Naive thymus-derived CD4-positive, alpha-beta T cell (primary cell): ENCODE results near the gene UBTD2. TPM values are rescaled to one million over a fixed set of nuclear protein-coding genes. Genes with fewer than 3 reads are reported as not detected.

Experiments used
- ATAC-seq: fragments of 150-1000 bp; cut with Tn5 transposase; 2 replicates; pipeline ENCODE4 v1.10.0; 2021; ENCODE audit warnings: mild to moderate bottlenecking, moderate library complexity
- CTCF ChIA-PET: fragments of 350-600 bp; sonication (Branson Sonifier 250); formaldehyde crosslinking; loops from one replicate; lab custom pipeline; 2021; ENCODE audit warnings: antibody characterized with exemption; lab: Charles Lee
- POLR2A ChIA-PET: fragments of 350-600 bp; sonication (Branson Sonifier 250); formaldehyde crosslinking; loops from one replicate; lab custom pipeline; 2021; ENCODE audit warnings: antibody characterized with exemption, inconsistent platforms; lab: Charles Lee
- DNase-seq, 9 donors: peaks; one replicate each; pipeline versions ENCODE4 v3.0.0 to v3.0.0-alpha.2; 2020 to 2022; ENCODE audit warnings: mixed read lengths in 1 of 9
- H3K27ac ChIP-seq: one replicate; pipeline ENCODE4 v1.7.0; 2013; ENCODE audit warnings: mild to moderate bottlenecking, low read depth, low read length, moderate library complexity
- H3K27me3 ChIP-seq, 2 donors: one replicate each; pipeline ENCODE4 v1.7.0; 2013; ENCODE audit warnings: low read length in 2 of 2, mild to moderate bottlenecking in 2 of 2, moderate library complexity in 2 of 2; ENCODE audit not compliant: control insufficient read depth in 2 of 2, insufficient read depth in 2 of 2
- H3K36me3 ChIP-seq, 3 experiments: 1 replicate in 2 of 3; 2 replicates in 1 of 3; pipeline ENCODE4 v1.7.0; 2013; ENCODE audit warnings: low read length in 3 of 3, mild to moderate bottlenecking in 3 of 3, moderate library complexity in 1 of 3; ENCODE audit not compliant: insufficient read depth in 3 of 3, control insufficient read depth in 2 of 3
- H3K4me1 ChIP-seq, 2 donors: one replicate each; pipeline ENCODE4 v1.7.0; 2013; ENCODE audit warnings: low read length in 2 of 2, mild to moderate bottlenecking in 2 of 2, moderate library complexity in 1 of 2; ENCODE audit not compliant: control insufficient read depth in 2 of 2, insufficient read depth in 2 of 2
- H3K4me3 ChIP-seq: 2 replicates; pipeline ENCODE4 v1.7.0; 2013; ENCODE audit warnings: mild to moderate bottlenecking, low read length
- H3K9me3 ChIP-seq, 3 experiments: 1 replicate in 2 of 3; 2 replicates in 1 of 3; pipeline ENCODE4 v1.7.0; 2013; ENCODE audit warnings: low read length in 3 of 3; ENCODE audit not compliant: control insufficient read depth in 2 of 3
- H3K27ac Mint-ChIP-seq, 9 donors: one replicate each; pipeline ENCODE4 v1.8.0; 2020 to 2022; ENCODE audit warnings: mixed read lengths in 9 of 9, mild to moderate bottlenecking in 8 of 9, moderate library complexity in 5 of 9, inconsistent platforms in 2 of 9
- H3K27me3 Mint-ChIP-seq, 5 donors: one replicate each; pipeline ENCODE4 v1.8.0; 2021 to 2022; ENCODE audit warnings: mixed read lengths in 5 of 5, mild to moderate bottlenecking in 1 of 5
- H3K36me3 Mint-ChIP-seq, 5 donors: one replicate each; pipeline ENCODE4 v1.8.0; 2020 to 2022; ENCODE audit warnings: mixed read lengths in 5 of 5, mild to moderate bottlenecking in 3 of 5, inconsistent platforms in 1 of 5
- H3K4me1 Mint-ChIP-seq, 7 donors: one replicate each; pipeline ENCODE4 v1.8.0; 2020 to 2022; ENCODE audit warnings: mixed read lengths in 7 of 7, mild to moderate bottlenecking in 3 of 7, inconsistent platforms in 1 of 7
- H3K4me3 Mint-ChIP-seq, 10 donors: one replicate each; pipeline ENCODE4 v1.8.0; 2020 to 2022; ENCODE audit warnings: mild to moderate bottlenecking in 10 of 10, mixed read lengths in 10 of 10, moderate library complexity in 6 of 10, inconsistent platforms in 2 of 10
- H3K9me3 Mint-ChIP-seq, 11 donors: one replicate each; pipeline ENCODE4 v1.8.0; 2020 to 2022; ENCODE audit warnings: mixed read lengths in 11 of 11, mild to moderate bottlenecking in 4 of 11, inconsistent platforms in 1 of 11, moderate library complexity in 1 of 11
- intact Hi-C, 2 donors: fragments of 100-400 bp; cut with micrococcal nuclease; formaldehyde crosslinking; loops; one replicate each; pipeline ENCODE4 v1.15.1; 2023
- polyA plus RNA-seq, 2 donors: library from polyadenylated mRNA; unstranded; fragments of 300-500 nt; fragmentation: Illumina TruSeq; gene quantifications; one replicate each; pipeline ENCODE4 v1.2.3, GENCODE V29; 2021
- total RNA-seq, 6 experiments: library from RNA in 5 of 6; stranded (reverse) in 5 of 6; gene quantifications; 1 replicate in 5 of 6; 2 replicates in 1 of 6; pipeline ENCODE4 v1.2.3 and lab custom pipeline; 2021 to 2026

Gene UBTD2
- total and polyA plus RNA-seq, 7 experiments from 2014 or later: 2.3 to 8.3 (median 4.0) TPM

DNA sequence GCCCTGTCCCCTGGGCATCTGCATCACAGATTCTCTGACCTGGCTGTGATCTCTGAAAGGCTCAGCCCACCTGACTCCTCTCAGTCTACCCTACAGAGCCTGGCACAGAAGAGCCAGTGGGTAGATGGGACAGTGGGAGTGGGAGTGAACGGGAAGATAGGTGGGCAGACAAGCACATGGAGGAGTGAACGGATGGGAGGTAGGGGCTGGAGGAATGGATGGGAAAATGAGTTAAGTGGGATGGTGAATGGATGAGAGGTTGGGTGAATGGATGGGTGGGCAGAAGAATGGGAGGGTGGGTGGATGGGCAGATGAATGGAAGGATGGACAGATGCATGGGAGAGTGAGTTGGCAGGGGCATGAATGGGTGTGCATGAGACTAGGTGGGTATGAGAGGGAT is 114.3 kb downstream of the UBTD2 start:
- peak overlapping the region; percentile 37 for H3K27ac ChIP-seq
- POLR2A ChIA-PET: interaction anchor here (0.6 to 14.6 kb wide), 4 partner anchors 10 to 182 kb away, joined by 3 to 562 read pairs (median 4); partner anchors contain the start of gene STK10
- H3K27me3 ChIP-seq: no peaks in the 10 kb centered on the region
- H3K9me3 ChIP-seq: no peaks in the 10 kb centered on the region
- DNase-seq (no peak), ATAC-seq (no peak)
- peak overlapping the region; percentile 67 to 97 (median 89) for H3K27ac Mint-ChIP-seq
- peaks cover 66 to 80% of the 10 kb centered on the region in 2 donors for H3K4me1 ChIP-seq
- intact Hi-C loops: no loop called here
- H3K36me3 ChIP-seq: peaks cover 0 to 30% (median 0%) of the 10 kb centered on the region in 3 experiments
- H3K36me3 Mint-ChIP-seq: peaks cover 0 to 36% (median 8%) of the 10 kb centered on the region in 5 donors
- no peak overlapping the region for H3K4me3 ChIP-seq
- H3K4me3 Mint-ChIP-seq: peak overlapping the region in 8 of 10 donors; percentile 30 to 95 (median 54)
- peaks cover 66 to 96% (median 77%) of the 10 kb centered on the region in 7 donors for H3K4me1 Mint-ChIP-seq
- H3K9me3 Mint-ChIP-seq: no peaks in the 10 kb centered on the region
- CTCF ChIA-PET: interaction anchor here (1.0 kb wide), 1 partner anchor 19 kb away, joined by 3 read pairs; the partner anchor contains the start of gene STK10
- no peaks in the 10 kb centered on the region for H3K27me3 Mint-ChIP-seq

- Histone ChIP-seq H3K4me3 (no peak overlapping the region), H3K27ac (peak overlapping the region; percentile 37), H3K9me3 (no peaks in the 10 kb centered on the region), H3K4me1 (peaks cover 63 to 82% of the 10 kb centered on the region in 2 donors), H3K36me3 (peaks cover 0 to 31% (median 0%) of the 10 kb centered on the region in 3 experiments), H3K27me3 (no peaks in the 10 kb centered on the region)
- H3K4me1 Mint-ChIP-seq: peaks cover 57 to 93% (median 73%) of the 10 kb centered on the region in 7 donors
- H3K27ac Mint-ChIP-seq: peak overlapping the region in 8 of 9 donors; percentile 44 to 95 (median 85)
- no peaks in the 10 kb centered on the region for H3K9me3 Mint-ChIP-seq
- H3K36me3 Mint-ChIP-seq: peaks cover 0 to 31% (median 8%) of the 10 kb centered on the region in 5 donors
- ChIA-PET POLR2A (interaction anchor here (0.6 to 14.6 kb wide), 2 partner anchors 17 to 97 kb away, joined by 3 to 562 read pairs; partner anchors contain the start of gene STK10), CTCF (no interaction called here)
- ATAC-seq (no peak), DNase-seq (no peak)
- peak overlapping the region in 7 of 10 donors; percentile 17 to 95 (median 32) for H3K4me3 Mint-ChIP-seq
- intact Hi-C loops: no loop called here
- H3K27me3 Mint-ChIP-seq: no peaks in the 10 kb centered on the region
Measured at GRCh38 chr5:172168311-172168710, 115.3 kb downstream of the UBTD2 start.

GRCh38 chr5:172167895-172168294 is 115.7 kb downstream of the UBTD2 start:
- no peaks in the 10 kb centered on the region for H3K9me3 ChIP-seq
- H3K36me3 ChIP-seq: peaks cover 0 to 35% (median 0%) of the 10 kb centered on the region in 3 experiments
- intact Hi-C loops: no loop called here
- no peak for ATAC-seq
- H3K4me1 ChIP-seq: peaks cover 63 to 81% of the 10 kb centered on the region in 2 donors
- Mint-ChIP-seq H3K27ac (peak overlapping the region in 8 of 9 donors; percentile 44 to 94 (median 80)), H3K36me3 (peaks cover 0 to 31% (median 8%) of the 10 kb centered on the region in 5 donors), H3K4me3 (peak overlapping the region in 8 of 10 donors; percentile 14 to 95 (median 40)), H3K4me1 (peaks cover 53 to 93% (median 74%) of the 10 kb centered on the region in 7 donors), H3K9me3 (no peaks in the 10 kb centered on the region), H3K27me3 (no peaks in the 10 kb centered on the region)
- H3K4me3 ChIP-seq: no peak overlapping the region
- no peaks in the 10 kb centered on the region for H3K27me3 ChIP-seq
- H3K27ac ChIP-seq: peak overlapping the region; percentile 37
- ChIA-PET POLR2A (interaction anchor here (0.6 to 14.6 kb wide), 2 partner anchors 18 to 24 kb away, joined by 4 to 562 read pairs; partner anchors contain the start of gene STK10), CTCF (no interaction called here)
- no peak for DNase-seq

DNA sequence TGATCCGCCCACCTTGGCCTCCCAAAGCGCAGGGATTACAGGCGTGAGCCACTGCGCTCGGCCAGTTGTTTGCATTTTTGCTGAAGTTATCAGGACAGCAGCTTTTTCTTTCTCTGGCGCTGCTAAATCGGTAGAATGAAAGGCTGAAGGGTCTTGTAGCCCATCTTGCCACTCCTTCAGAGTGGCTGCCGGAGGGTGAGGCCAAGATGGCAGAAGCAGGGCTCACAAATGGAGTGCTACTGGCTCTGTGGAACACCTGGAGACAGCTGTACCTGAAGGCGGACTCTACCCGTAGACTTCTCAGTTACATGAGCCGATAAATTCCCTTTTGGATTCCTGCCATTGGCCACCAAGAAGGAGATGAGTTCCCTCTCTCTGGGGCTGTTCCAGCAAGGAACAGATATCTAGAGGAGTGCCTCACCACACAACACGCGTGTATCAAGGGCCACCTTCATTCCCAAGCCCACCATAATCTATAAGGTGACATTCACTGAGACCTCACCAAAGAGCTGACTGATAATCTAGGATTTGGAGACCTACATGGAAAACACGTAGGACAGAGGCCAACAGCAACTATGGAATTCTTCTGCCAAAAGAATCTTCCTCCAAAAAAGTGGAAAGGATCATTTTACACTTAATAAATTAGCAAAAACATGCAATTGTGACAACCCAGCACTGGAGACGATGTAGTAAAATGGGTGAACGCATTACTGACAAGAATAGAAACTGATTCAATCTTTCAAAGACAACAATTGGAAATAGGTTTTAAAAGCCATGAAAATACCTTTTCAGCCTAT is 117.3 kb downstream of the UBTD2 start:
- intact Hi-C loops: loop anchor here in 1 of 2 donors (1.0 kb wide), 1 partner anchor 31 kb away; no protein-coding TSS in a partner anchor
- ATAC-seq (no peak), DNase-seq (no peak)
- Histone ChIP-seq H3K4me3 (no peak overlapping the region), H3K4me1 (peaks cover 65 to 67% of the 10 kb centered on the region in 2 donors), H3K27ac (no peak overlapping the region), H3K27me3 (no peaks in the 10 kb centered on the region), H3K9me3 (no peaks in the 10 kb centered on the region), H3K36me3 (peaks cover 0 to 36% (median 0%) of the 10 kb centered on the region in 3 experiments)
- Mint-ChIP-seq H3K27me3 (no peaks in the 10 kb centered on the region), H3K27ac (peak overlapping the region in 4 of 9 donors; percentile 31 to 75 (median 42)), H3K4me1 (peaks cover 52 to 93% (median 77%) of the 10 kb centered on the region in 7 donors), H3K36me3 (peaks cover 0 to 35% (median 8%) of the 10 kb centered on the region in 5 donors), H3K9me3 (no peaks in the 10 kb centered on the region), H3K4me3 (peak overlapping the region in 2 of 10 donors; percentile 24 to 90)
- CTCF ChIA-PET: interaction anchor here (1.1 kb wide), 1 partner anchor 113 kb away, joined by 3 read pairs; no protein-coding TSS in a partner anchor
- POLR2A ChIA-PET: interaction anchor here (9.2 to 14.6 kb wide), 2 partner anchors 8 to 19 kb away, joined by 57 to 562 read pairs; partner anchors contain the start of gene STK10

- no peaks in the 10 kb centered on the region for H3K9me3 Mint-ChIP-seq
- CTCF ChIA-PET: interaction anchor here (1.1 to 1.2 kb wide), 2 partner anchors 20 to 114 kb away, joined by 3 to 4 read pairs; no protein-coding TSS in a partner anchor
- DNase-seq: no peak
- intact Hi-C loops: no loop called here
- H3K4me3 Mint-ChIP-seq: no peak overlapping the region
- no peak for ATAC-seq
- peak overlapping the region in 2 of 9 donors; percentile 17 to 52 for H3K27ac Mint-ChIP-seq
- Histone ChIP-seq H3K4me3 (no peak overlapping the region), H3K9me3 (no peaks in the 10 kb centered on the region), H3K36me3 (peaks cover 0 to 30% (median 0%) of the 10 kb centered on the region in 3 experiments), H3K27ac (no peak overlapping the region), H3K27me3 (no peaks in the 10 kb centered on the region), H3K4me1 (peaks cover 60 to 65% of the 10 kb centered on the region in 2 donors)
- POLR2A ChIA-PET: interaction anchor here (1.1 to 14.6 kb wide), 3 partner anchors 9 to 158 kb away, joined by 4 to 562 read pairs (median 57); partner anchors contain the start of gene STK10
- H3K4me1 Mint-ChIP-seq: peaks cover 52 to 93% (median 76%) of the 10 kb centered on the region in 7 donors
- H3K36me3 Mint-ChIP-seq: peaks cover 0 to 35% (median 8%) of the 10 kb centered on the region in 5 donors
- no peaks in the 10 kb centered on the region for H3K27me3 Mint-ChIP-seq
Measured at GRCh38 chr5:172165465-172165864, 118.1 kb downstream of the UBTD2 start.

DNA sequence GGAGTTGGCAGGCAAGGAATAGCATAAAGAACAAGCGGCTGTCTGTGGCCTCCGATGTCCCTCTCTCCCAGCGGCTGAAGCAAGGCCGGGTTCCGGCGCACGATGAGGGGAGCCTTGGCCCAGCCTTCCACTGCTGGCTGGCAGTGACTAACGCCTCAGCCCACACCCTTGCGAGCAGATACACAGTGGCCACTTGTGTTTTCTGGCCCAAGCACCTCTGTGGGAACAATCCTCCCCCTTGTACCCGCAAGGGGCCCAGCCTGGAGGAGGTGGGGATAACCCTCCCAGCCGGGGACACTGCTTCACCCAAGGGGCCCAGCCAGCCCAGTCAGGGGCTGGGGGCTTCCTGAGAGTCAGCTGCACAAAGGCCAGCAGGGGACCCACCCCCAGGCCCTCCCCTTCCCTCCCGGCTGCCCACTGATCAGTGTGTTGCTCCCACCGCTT is 118.8 kb downstream of the UBTD2 start:
- intact Hi-C loops: no loop called here
- H3K4me1 ChIP-seq: peaks cover 55 to 61% of the 10 kb centered on the region in 2 donors
- peak overlapping the region in 2 of 10 donors; percentile 5 to 9 for H3K4me3 Mint-ChIP-seq
- H3K36me3 Mint-ChIP-seq: peaks cover 0 to 30% (median 4%) of the 10 kb centered on the region in 5 donors
- peaks cover 0 to 30% (median 0%) of the 10 kb centered on the region in 3 experiments for H3K36me3 ChIP-seq
- no peak for DNase-seq
- no peaks in the 10 kb centered on the region for H3K27me3 ChIP-seq
- no peaks in the 10 kb centered on the region for H3K27me3 Mint-ChIP-seq
- H3K9me3 ChIP-seq: no peaks in the 10 kb centered on the region
- ChIA-PET CTCF (interaction anchor here (1.2 to 2.3 kb wide), 2 partner anchors 9 to 21 kb away, joined by 4 to 9 read pairs; no protein-coding TSS in a partner anchor), POLR2A (interaction anchor here (1.1 to 14.6 kb wide), 3 partner anchors 9 to 158 kb away, joined by 4 to 562 read pairs (median 57); partner anchors contain the start of gene STK10)
- H3K4me1 Mint-ChIP-seq: peaks cover 48 to 93% (median 72%) of the 10 kb centered on the region in 7 donors
- H3K4me3 ChIP-seq: no peak overlapping the region
- no peak for ATAC-seq
- no peaks in the 10 kb centered on the region for H3K9me3 Mint-ChIP-seq
- H3K27ac ChIP-seq: peak overlapping the region; percentile 6
- peak overlapping the region in 4 of 9 donors; percentile 21 to 88 (median 39) for H3K27ac Mint-ChIP-seq
